HG03135 (cell line): ENCODE results near the gene RGN.
"Not testable (repeated sequence)": the region's sequence is repeated elsewhere in the genome, so short reads cannot be mapped to it uniquely, and the experiment has no call there.

Experiments
- ATAC-seq: cut with Tn5 transposase; IDR thresholded peaks from one replicate; pipeline ENCODE4 v1.9.1; 2021; ENCODE audit warnings: mild to moderate bottlenecking, moderate library complexity; ENCODE audit not compliant: unreplicated experiment

RGN gene

GRCh38 chrX:47116551-47117110, 38.4 kb downstream of the RGN start:
- not testable (repeated sequence) for ATAC-seq

GRCh38 chrX:47124466-47124865, 46.2 kb downstream of the RGN start:
- ATAC-seq: not testable (repeated sequence)

- peak; percentile 98 for ATAC-seq
Measured at GRCh38 chrX:47129157-47129898, 51.1 kb downstream of the RGN start.

- ATAC-seq: no peak
Measured at GRCh38 chrX:47129899-47130358, 51.7 kb downstream of the RGN start.

- no peak for ATAC-seq
Measured at GRCh38 chrX:47133493-47133892, 55.2 kb downstream of the RGN start.

- not testable (repeated sequence) for ATAC-seq
Measured at GRCh38 chrX:47135650-47136049, 57.4 kb downstream of the RGN start.

- no peak for ATAC-seq
Measured at GRCh38 chrX:47138171-47138570, 59.9 kb downstream of the RGN start.
